ENCODE measurements around the gene FBN1.

The FBN1 gene

DNA sequence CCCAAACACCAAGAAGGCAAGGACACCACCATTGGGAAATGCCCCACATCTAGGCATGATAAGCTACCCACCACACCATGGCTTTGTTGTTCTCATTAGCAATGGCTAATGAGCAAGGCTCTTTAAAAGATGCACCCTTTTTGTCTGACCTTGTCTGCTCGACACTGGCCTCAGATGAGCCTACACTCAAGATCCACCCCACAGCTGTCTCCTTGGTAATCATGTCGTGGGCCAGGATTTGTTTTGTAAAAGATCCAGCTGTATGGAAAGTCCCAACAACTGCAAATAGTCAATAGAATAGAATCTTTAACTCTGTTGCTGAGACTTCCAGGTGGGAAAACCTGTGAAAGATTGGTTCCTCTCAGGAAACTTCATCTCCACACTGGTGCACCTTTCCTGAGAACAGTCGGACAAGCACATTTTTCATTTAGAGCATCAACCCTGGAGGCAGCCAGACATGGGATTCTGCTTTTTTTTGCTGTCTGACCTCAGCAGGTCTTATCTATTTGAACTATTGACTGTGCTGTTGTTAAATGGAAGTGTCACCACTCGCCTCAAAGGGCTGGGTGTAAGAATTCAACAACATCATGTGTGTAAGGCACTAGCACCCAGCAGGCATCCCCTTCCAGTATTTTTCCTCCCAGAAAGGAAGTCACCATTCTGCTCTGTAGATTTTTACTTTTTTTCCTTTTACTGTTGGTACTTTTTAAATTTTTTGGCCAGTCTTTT lies 278.8 kb downstream of the FBN1 start:
- no peak for DNase-seq (ENCODE audit: low spot score)

- DNase-seq (ENCODE audit: low spot score) = no peak
These were observed 279.9 kb downstream of the FBN1 start for GRCh38 chr15:48365575-48365974.

DNA sequence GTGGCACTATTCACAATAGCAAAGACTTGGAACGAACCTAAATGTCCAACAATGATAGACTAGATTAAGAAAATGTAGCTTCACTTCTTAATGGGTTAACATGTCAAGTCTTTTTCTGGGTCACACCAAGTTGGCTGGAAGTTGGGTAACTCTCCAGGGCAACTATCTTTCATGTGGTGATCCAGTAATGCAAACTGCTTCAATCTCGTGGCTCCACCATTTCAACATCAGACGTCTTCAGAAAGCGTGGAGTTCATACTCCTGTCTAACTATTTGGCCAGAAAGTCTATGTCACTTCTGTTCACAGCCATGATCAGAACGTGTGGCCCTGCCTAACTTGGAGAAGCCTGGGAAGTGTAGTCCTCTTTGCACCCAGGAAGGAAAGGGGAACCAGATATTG lies 282.0 kb downstream of the FBN1 start:
- no peak for DNase-seq (ENCODE audit: low spot score)

DNA sequence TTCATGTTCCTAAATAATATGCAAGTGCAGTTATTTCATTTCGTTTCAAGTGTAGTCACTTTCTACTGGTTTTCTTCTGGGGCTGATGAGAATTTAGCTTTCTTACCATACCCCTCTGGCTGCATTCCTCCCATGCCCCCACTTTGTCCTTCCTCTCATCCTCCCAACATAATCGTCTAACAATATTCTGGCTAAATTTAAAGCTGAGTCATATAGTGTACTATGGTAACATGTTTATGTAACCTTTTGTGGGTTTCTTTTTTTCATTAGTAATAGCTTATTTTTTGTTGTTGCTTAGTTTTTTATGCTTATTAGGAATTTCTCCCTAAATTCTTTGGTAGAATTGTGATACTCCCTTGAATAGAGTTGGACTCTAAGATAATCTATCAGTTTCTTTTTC lies 283.8 kb downstream of the FBN1 start:
- DNase-seq (ENCODE audit: low spot score) = no peak

GRCh38 chr15:48360841-48361240 lies 284.7 kb downstream of the FBN1 start:
- DNase-seq (ENCODE audit: low spot score) = no peak
